ENCODE data around the gene TMEM266.

GRCh38 chr15:76215634-76216033, 155.8 kb downstream of the TMEM266 start:
- TF ChIP-seq CTCF (IDR thresholded peaks at IDR 0.05), result no peak
- TF ChIP-seq EP300 (IDR thresholded peaks at IDR 0.05), result no peak
- TF ChIP-seq POLR2A (IDR thresholded peaks at IDR 0.05), result no peak

Data from stomach (tissue), 4 donors.